Hematopoietic multipotent progenitor cell treated with erythropoietin and hydrocortisone succinate and interleukin-3 and kit ligand, for 4 days (in vitro differentiated cells): ENCODE data around the gene KNDC1.

Experiments
- DNase-seq: peaks from one replicate; pipeline ENCODE4 v3.0.0-alpha.2; 2015

Gene KNDC1

GRCh38 chr10:133227256-133227655 lies 67.2 kb downstream of the KNDC1 start:
- DNase-seq: no peak

GRCh38 chr10:133229265-133230043 lies 69.4 kb downstream of the KNDC1 start:
- no peak for DNase-seq

GRCh38 chr10:133230044-133230361 lies 70.0 kb downstream of the KNDC1 start, which contains the start of gene UTF1:
TSS of gene UTF1 (plus strand) at chr10:133230217. CDS start at chr10:133230289, 72 bp downstream.
- no peak for DNase-seq

- peak; percentile 71 for DNase-seq
Measured at GRCh38 chr10:133230387-133231195, 70.6 kb downstream of the KNDC1 start.

- DNase-seq: no peak
Measured at GRCh38 chr10:133231244-133231945, 71.4 kb downstream of the KNDC1 start.

- no peak for DNase-seq
Measured at GRCh38 chr10:133231946-133232574, 72.0 kb downstream of the KNDC1 start.

GRCh38 chr10:133234796-133235195 lies 74.8 kb downstream of the KNDC1 start:
- DNase-seq: peak; percentile 46

- DNase-seq: no peak
Measured at GRCh38 chr10:133235265-133235855, 75.3 kb downstream of the KNDC1 start.

GRCh38 chr10:133235932-133236331 lies 75.9 kb downstream of the KNDC1 start:
- DNase-seq: no peak

GRCh38 chr10:133236401-133237240 lies 76.6 kb downstream of the KNDC1 start:
- no peak for DNase-seq

GRCh38 chr10:133237241-133237587 lies 77.2 kb downstream of the KNDC1 start:
- no peak for DNase-seq

GRCh38 chr10:133237588-133238465 lies 77.8 kb downstream of the KNDC1 start, which contains the start of gene VENTX:
TSS of gene VENTX (plus strand) at chr10:133237855. CDS start at chr10:133237915, 60 bp downstream.
- peak; percentile 56 for DNase-seq

GRCh38 chr10:133238466-133238804 lies 78.4 kb downstream of the KNDC1 start:
- no peak for DNase-seq

- DNase-seq: no peak
Measured at GRCh38 chr10:133239990-133240389, 80.0 kb downstream of the KNDC1 start.

GRCh38 chr10:133241501-133242205 lies 81.6 kb downstream of the KNDC1 start:
- DNase-seq: no peak

- DNase-seq: no peak
Measured at GRCh38 chr10:133242611-133243356, 82.8 kb downstream of the KNDC1 start.

- no peak for DNase-seq
Measured at GRCh38 chr10:133243593-133243992, 83.6 kb downstream of the KNDC1 start.

GRCh38 chr10:133245439-133246235 lies 85.6 kb downstream of the KNDC1 start:
- peak; percentile 98 for DNase-seq
